Measurements from ENCODE around the gene TAL1. TPM values are rescaled to one million over a fixed set of nuclear protein-coding genes. Genes with fewer than 3 reads are reported as not detected.
"Not testable (repeated sequence)": the region's sequence is repeated elsewhere in the genome, so short reads cannot be mapped to it uniquely, and the experiment has no call there.

Gene TAL1
- total and polyA plus RNA-seq, 2 donors from 2014 or later, result 3.1 to 6.5 TPM

DNA sequence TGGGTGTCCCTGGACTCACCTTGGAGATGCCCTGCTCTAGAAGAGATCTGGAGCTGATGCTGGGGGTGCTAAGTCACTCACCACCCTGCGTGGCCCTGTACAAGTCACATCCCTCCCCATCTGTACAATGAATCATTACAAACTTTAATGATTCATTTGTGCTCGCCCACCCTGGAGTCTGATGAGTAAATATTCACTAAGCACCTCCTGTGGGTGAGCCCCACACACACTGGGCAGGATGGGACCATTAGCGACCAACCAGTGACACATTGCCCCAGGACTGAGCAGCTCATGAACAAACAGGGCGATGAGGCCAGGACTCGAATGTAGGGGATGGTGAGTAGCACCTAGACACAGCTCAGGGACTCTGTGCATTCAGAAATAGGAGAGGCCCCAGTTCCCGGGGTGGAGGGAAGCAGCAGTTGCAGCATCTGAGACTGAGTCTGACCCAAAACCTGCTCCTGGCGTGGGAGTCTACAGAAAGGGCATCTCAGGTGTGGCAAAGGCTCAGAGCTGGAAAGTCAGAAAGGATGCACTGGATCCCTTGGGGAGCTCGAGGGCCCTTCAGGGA is 24.1 kb downstream of the TAL1 start:
- H3K27ac ChIP-seq (ENCODE audit: low read depth in 2 of 2, low read length in 2 of 2), result no peak overlapping the region
- H3K4me3 ChIP-seq (ENCODE audit: low read length in 3 of 3), result no peak overlapping the region
- intact Hi-C loops (cut with DNase I), result no loop called here
- DNase-seq (no peak), FAIRE-seq (no peak)
- H3K9me3 ChIP-seq (ENCODE audit: control insufficient read depth in 2 of 3, insufficient read depth in 1 of 3, low read length in 3 of 3), result no peaks in the 10 kb centered on the region
- no peaks in the 10 kb centered on the region for H3K27me3 ChIP-seq (ENCODE audit: control insufficient read depth, insufficient read depth, low read length)
- H3K4me1 ChIP-seq (ENCODE audit: control insufficient read depth in 2 of 3, insufficient read depth in 2 of 3, low read depth in 1 of 3, low read length in 3 of 3), result no peaks in the 10 kb centered on the region
- no peak overlapping the region for H3K9ac ChIP-seq (ENCODE audit: low read length in 3 of 3)
- TF ChIP-seq, protein P1, sequence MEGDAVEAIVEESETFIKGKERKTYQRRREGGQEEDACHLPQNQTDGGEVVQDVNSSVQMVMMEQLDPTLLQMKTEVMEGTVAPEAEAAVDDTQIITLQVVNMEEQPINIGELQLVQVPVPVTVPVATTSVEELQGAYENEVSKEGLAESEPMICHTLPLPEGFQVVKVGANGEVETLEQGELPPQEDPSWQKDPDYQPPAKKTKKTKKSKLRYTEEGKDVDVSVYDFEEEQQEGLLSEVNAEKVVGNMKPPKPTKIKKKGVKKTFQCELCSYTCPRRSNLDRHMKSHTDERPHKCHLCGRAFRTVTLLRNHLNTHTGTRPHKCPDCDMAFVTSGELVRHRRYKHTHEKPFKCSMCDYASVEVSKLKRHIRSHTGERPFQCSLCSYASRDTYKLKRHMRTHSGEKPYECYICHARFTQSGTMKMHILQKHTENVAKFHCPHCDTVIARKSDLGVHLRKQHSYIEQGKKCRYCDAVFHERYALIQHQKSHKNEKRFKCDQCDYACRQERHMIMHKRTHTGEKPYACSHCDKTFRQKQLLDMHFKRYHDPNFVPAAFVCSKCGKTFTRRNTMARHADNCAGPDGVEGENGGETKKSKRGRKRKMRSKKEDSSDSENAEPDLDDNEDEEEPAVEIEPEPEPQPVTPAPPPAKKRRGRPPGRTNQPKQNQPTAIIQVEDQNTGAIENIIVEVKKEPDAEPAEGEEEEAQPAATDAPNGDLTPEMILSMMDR (IDR thresholded peaks at IDR 0.05; ENCODE audit: borderline replicate concordance, extremely low read depth, insufficient read depth), result no peak
- H3K36me3 ChIP-seq (ENCODE audit: control insufficient read depth in 2 of 3, insufficient read depth in 3 of 3, low read length in 3 of 3), result no peaks in the 10 kb centered on the region

- DNase-seq (no peak), FAIRE-seq (no peak)
- Histone ChIP-seq H3K27me3 (ENCODE audit: control insufficient read depth, insufficient read depth, low read length) (no peaks in the 10 kb centered on the region), H3K36me3 (ENCODE audit: control insufficient read depth in 2 of 3, insufficient read depth in 3 of 3, low read length in 3 of 3) (no peaks in the 10 kb centered on the region), H3K4me1 (ENCODE audit: control insufficient read depth in 2 of 3, insufficient read depth in 2 of 3, low read depth in 1 of 3, low read length in 3 of 3) (no peaks in the 10 kb centered on the region), H3K4me3 (ENCODE audit: low read length in 3 of 3) (no peak overlapping the region), H3K27ac (ENCODE audit: low read depth in 2 of 2, low read length in 2 of 2) (no peak overlapping the region), H3K9ac (ENCODE audit: low read length in 3 of 3) (no peak overlapping the region), H3K9me3 (ENCODE audit: control insufficient read depth in 2 of 3, insufficient read depth in 1 of 3, low read length in 3 of 3) (no peaks in the 10 kb centered on the region)
- intact Hi-C loops (cut with DNase I), result no loop called here
- TF ChIP-seq, protein P1 (IDR thresholded peaks at IDR 0.05; ENCODE audit: borderline replicate concordance, extremely low read depth, insufficient read depth), result no peak
These were observed 26.1 kb downstream of the TAL1 start for GRCh38 chr1:47205918-47206317.

DNA sequence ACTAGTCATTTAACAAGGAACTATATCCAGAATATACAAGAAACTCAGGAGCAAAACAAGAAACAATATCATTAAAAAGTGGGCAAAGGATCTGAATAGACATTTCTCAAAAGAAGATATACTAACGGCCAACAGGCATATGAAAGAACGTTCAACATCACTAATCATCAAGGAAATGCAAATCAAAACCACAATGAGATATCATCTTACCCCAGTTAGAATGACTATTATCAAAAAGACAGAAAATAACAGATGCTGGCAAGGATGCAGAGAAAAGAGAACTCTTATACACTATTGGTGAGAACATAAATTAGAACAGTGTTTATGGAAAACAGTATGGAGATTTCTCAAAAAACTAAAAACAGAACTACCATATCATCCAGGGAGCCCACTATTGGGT is 28.5 kb downstream of the TAL1 start:
- H3K9ac ChIP-seq (ENCODE audit: low read length in 3 of 3); FAIRE-seq; intact Hi-C loops (cut with DNase I); H3K9me3 ChIP-seq (ENCODE audit: control insufficient read depth in 2 of 3, insufficient read depth in 1 of 3, low read length in 3 of 3); H3K36me3 ChIP-seq (ENCODE audit: control insufficient read depth in 2 of 3, insufficient read depth in 3 of 3, low read length in 3 of 3); DNase-seq; H3K4me3 ChIP-seq (ENCODE audit: low read length in 3 of 3); H3K4me1 ChIP-seq (ENCODE audit: control insufficient read depth in 2 of 3, insufficient read depth in 2 of 3, low read depth in 1 of 3, low read length in 3 of 3); H3K27ac ChIP-seq (ENCODE audit: low read depth in 2 of 2, low read length in 2 of 2); H3K27me3 ChIP-seq (ENCODE audit: control insufficient read depth, insufficient read depth, low read length): not testable (repeated sequence)

GRCh38 chr1:47201179-47201578 is 30.8 kb downstream of the TAL1 start:
- TF ChIP-seq, protein P1 (IDR thresholded peaks at IDR 0.05; ENCODE audit: borderline replicate concordance, extremely low read depth, insufficient read depth), result no peak
- no peak overlapping the region for H3K27ac ChIP-seq (ENCODE audit: low read depth in 2 of 2, low read length in 2 of 2)
- H3K36me3 ChIP-seq (ENCODE audit: control insufficient read depth in 2 of 3, insufficient read depth in 3 of 3, low read length in 3 of 3), result no peaks in the 10 kb centered on the region
- no peaks in the 10 kb centered on the region for H3K9me3 ChIP-seq (ENCODE audit: control insufficient read depth in 2 of 3, insufficient read depth in 1 of 3, low read length in 3 of 3)
- H3K9ac ChIP-seq (ENCODE audit: low read length in 3 of 3), result no peak overlapping the region
- no peaks in the 10 kb centered on the region for H3K4me1 ChIP-seq (ENCODE audit: control insufficient read depth in 2 of 3, insufficient read depth in 2 of 3, low read depth in 1 of 3, low read length in 3 of 3)
- H3K27me3 ChIP-seq (ENCODE audit: control insufficient read depth, insufficient read depth, low read length), result no peaks in the 10 kb centered on the region
- FAIRE-seq, result no peak
- intact Hi-C loops (cut with DNase I), result no loop called here
- DNase-seq, result peak in 3 of 5 donors; percentile 41 to 62 (median 61)
- H3K4me3 ChIP-seq (ENCODE audit: low read length in 3 of 3), result no peak overlapping the region

All from kidney (tissue), 14 donors.